Chondrocyte (in vitro differentiated cells): ENCODE results near the gene CCDC154. TPM values are rescaled to one million over a fixed set of nuclear protein-coding genes. Genes with fewer than 3 reads are reported as not detected.

Experiments used
- DNase-seq: peaks from one replicate; pipeline ENCODE4 v3.0.0; 2021; ENCODE audit warnings: mixed read lengths, low spot score
- H3K27ac Mint-ChIP-seq: one replicate; pipeline ENCODE4 v1.8.0; 2021; ENCODE audit warnings: mild to moderate bottlenecking, moderate library complexity, mixed read lengths; ENCODE audit not compliant: unreplicated experiment
- H3K27me3 Mint-ChIP-seq: 2 replicates; pipeline ENCODE4 v1.8.0; 2021; ENCODE audit warnings: low read depth, mixed read lengths
- H3K36me3 Mint-ChIP-seq: 2 replicates; pipeline ENCODE4 v1.8.0; 2021; ENCODE audit warnings: low read depth, mixed read lengths
- H3K4me1 Mint-ChIP-seq: 2 replicates; pipeline ENCODE4 v1.8.0; 2021; ENCODE audit warnings: low read depth, mild to moderate bottlenecking, mixed read lengths
- H3K4me3 Mint-ChIP-seq: one replicate; pipeline ENCODE4 v1.8.0; 2021; ENCODE audit warnings: mild to moderate bottlenecking, moderate library complexity, mixed read lengths; ENCODE audit not compliant: unreplicated experiment
- H3K9me3 Mint-ChIP-seq: 2 replicates; pipeline ENCODE4 v1.8.0; 2021; ENCODE audit warnings: low read depth, mixed read lengths
- total RNA-seq: library from RNA; stranded (reverse); gene quantifications from 3 replicates; pipeline ENCODE4 v1.2.1, GENCODE V29; 2021
- TF ChIP-seq, protein P1 (sequence below): fragments of 200-600 bp; sonication (generic); IDR thresholded peaks from 2 replicates; pipeline ENCODE4 v1.5.0; 2021; ENCODE audit warnings: antibody characterized with exemption, mild to moderate bottlenecking, moderate library complexity

CCDC154 gene
- total RNA-seq, 1 donor from 2014 or later: 1.3 TPM

DNA sequence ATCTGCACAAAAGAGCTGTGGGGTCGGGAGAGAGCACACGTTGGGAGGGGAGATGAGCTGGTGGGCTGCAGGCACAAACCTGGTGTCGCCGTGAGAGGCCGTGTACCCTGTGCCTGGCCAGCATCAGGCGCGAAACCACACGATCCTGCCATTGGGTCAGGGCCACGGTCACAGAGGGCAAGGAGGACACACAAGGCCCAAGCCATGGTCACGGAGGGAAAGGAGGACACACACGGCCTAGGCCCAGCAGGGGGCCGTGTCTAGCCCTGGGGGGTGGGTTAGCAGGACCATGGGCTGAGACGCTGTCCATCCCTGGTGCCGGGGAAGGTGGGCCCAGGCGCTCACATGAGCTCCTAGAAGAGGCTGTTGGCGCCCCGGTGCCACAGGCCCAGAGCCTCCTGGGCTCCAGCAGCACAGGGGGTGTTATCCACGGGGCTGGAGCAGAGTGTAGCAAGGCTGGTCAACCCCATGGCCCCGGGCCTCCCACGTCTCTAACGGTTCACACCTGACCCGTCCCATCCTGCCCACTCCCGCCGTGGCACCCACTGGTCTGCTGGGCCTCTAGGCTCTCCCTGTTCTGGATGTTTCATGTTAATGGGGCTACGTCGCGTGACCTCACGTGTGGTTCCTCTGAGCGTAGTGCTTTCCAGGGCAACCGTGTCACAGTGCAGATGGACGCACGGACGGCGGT, 7.5 kb upstream of the CCDC154 start:
- H3K27me3 Mint-ChIP-seq: no peaks in the 10 kb centered on the region

DNA sequence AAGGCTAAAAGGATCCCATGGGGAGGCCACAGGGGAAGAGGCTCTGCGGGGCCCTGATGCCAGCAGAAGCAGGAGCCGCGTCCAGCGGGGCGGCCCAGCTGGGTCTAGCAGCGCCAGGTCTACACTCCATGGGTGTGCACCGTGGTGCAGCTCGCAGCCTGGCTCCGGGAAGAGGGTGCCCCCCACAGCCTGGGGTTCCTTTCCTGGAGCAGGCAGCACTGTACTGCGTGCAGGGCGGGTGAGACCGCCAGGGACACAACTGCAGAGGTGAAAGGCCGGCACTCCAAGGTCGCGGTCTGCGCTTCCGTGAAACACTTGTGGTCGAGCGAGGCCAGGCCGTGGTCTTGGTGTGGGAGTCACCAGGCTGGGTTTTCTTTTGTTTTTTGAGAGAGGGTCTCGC, 6.5 kb upstream of the CCDC154 start:
- Mint-ChIP-seq H3K36me3 (peaks cover 11% of the 10 kb centered on the region), H3K9me3 (no peaks in the 10 kb centered on the region), H3K4me3 (no peak overlapping the region), H3K27me3 (no peaks in the 10 kb centered on the region), H3K4me1 (no peaks in the 10 kb centered on the region), H3K27ac (no peak overlapping the region)
- no peak for DNase-seq
- TF ChIP-seq, protein P1, sequence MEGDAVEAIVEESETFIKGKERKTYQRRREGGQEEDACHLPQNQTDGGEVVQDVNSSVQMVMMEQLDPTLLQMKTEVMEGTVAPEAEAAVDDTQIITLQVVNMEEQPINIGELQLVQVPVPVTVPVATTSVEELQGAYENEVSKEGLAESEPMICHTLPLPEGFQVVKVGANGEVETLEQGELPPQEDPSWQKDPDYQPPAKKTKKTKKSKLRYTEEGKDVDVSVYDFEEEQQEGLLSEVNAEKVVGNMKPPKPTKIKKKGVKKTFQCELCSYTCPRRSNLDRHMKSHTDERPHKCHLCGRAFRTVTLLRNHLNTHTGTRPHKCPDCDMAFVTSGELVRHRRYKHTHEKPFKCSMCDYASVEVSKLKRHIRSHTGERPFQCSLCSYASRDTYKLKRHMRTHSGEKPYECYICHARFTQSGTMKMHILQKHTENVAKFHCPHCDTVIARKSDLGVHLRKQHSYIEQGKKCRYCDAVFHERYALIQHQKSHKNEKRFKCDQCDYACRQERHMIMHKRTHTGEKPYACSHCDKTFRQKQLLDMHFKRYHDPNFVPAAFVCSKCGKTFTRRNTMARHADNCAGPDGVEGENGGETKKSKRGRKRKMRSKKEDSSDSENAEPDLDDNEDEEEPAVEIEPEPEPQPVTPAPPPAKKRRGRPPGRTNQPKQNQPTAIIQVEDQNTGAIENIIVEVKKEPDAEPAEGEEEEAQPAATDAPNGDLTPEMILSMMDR: no peak

More for the DNA sequence above, 7.5 kb upstream of the CCDC154 start:
- no peak overlapping the region for H3K4me3 Mint-ChIP-seq
- no peaks in the 10 kb centered on the region for H3K9me3 Mint-ChIP-seq
- H3K4me1 Mint-ChIP-seq: no peaks in the 10 kb centered on the region
- H3K27ac Mint-ChIP-seq: no peak overlapping the region
- peaks cover 11% of the 10 kb centered on the region for H3K36me3 Mint-ChIP-seq
- DNase-seq: no peak
- TF ChIP-seq, protein P1: no peak

DNA sequence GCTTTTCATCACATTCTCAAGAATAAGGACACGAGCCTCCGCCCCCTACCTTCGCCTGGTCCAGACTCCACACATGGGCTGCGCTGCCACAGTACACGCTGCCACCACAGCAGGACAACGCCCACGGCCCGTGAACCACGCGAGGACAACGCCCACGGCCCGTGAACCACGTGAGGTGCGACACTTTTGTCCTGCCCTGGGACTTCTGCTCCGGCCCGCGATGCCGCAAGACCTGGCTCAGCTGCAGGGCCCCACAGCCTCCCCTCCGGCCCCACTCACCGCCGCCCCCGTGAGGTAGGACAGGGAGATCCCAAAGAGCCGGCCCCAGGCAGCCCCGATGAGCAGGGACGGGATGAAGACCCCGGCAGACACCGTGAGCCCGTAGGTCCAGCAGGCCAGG, 5.9 kb upstream of the CCDC154 start:
- no peak for DNase-seq
- no peaks in the 10 kb centered on the region for H3K4me1 Mint-ChIP-seq
- no peak overlapping the region for H3K27ac Mint-ChIP-seq
- TF ChIP-seq, protein P1: peak; percentile 17
- H3K36me3 Mint-ChIP-seq: peaks cover 11% of the 10 kb centered on the region
- H3K9me3 Mint-ChIP-seq: no peaks in the 10 kb centered on the region
- no peak overlapping the region for H3K4me3 Mint-ChIP-seq
- H3K27me3 Mint-ChIP-seq: no peaks in the 10 kb centered on the region

DNA sequence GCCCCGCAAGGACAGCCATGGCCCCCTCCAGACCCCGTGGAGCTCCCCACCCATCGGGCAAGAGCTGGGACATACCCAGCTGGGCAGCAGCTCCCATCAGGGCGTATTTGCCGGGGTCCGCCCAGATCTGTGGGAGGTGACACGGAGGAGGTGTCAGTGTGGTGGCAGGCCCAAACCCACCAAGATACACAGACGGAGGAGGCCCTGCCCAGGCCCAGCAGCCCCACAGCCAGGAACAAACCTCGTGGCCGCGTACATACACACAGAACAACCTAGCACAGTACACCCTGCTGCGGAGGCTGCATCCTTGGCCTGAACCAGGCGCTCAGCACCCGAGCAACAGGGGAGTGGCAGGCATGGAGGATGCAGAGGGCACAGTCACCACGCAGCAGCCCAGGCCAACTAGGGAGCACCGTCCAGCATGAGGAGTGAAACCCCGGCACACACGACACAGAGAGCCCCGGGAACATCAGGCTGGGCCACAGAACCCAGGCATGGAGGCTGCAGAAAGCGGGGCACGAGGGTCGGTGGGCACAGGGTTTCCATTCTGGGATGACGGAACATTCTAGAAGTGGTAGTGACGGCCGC, 4.9 kb upstream of the CCDC154 start:
- no peak overlapping the region for H3K4me3 Mint-ChIP-seq

DNA sequence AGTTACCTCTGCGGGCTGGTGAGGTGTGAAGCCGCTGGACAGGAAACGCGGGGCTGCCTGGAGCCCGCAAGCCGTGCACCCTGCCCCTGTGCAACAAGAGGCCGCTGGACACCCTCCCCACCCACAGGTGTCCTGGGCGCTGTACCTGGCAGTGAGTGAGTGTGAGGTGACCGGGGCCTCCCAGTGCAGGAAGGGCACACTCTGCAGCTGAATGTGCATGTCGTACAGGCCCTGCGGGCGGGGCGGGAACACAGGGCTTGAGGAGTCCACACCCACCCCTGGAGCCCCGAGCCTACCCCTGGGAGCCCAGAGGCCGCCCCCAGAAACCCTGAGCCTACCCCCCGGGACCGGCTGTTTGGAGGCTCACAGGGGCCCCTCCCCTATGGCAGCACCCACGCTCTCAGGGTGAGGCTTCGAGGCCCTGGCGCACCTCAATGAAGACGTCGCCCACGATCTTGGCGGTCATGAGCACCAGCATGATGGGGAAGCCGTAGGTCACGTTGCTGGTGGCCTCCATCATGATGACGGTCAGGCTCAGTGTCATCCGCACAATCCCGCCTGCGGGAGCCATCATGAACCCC, 4.3 kb upstream of the CCDC154 start:
- Mint-ChIP-seq H3K27me3 (no peaks in the 10 kb centered on the region), H3K4me3 (no peak overlapping the region), H3K4me1 (no peaks in the 10 kb centered on the region), H3K27ac (no peak overlapping the region), H3K36me3 (peaks cover 10% of the 10 kb centered on the region), H3K9me3 (no peaks in the 10 kb centered on the region)
- TF ChIP-seq, protein P1: no peak
- DNase-seq: no peak

More for the DNA sequence above, 4.9 kb upstream of the CCDC154 start:
- no peaks in the 10 kb centered on the region for H3K4me1 Mint-ChIP-seq
- H3K9me3 Mint-ChIP-seq: no peaks in the 10 kb centered on the region
- no peak overlapping the region for H3K27ac Mint-ChIP-seq
- H3K36me3 Mint-ChIP-seq: peaks cover 10% of the 10 kb centered on the region
- H3K27me3 Mint-ChIP-seq: no peaks in the 10 kb centered on the region
- DNase-seq: no peak
- TF ChIP-seq, protein P1: no peak
